HG03378 (cell line): ENCODE measurements around the gene CNPY2.
A peak's percentile ranks its signal among the peaks of the same experiment; 100 is the strongest.
"Not testable (repeated sequence)": the region's sequence is repeated elsewhere in the genome, so short reads cannot be mapped to it uniquely, and the experiment has no call there.

ENCODE experiments used
- ATAC-seq: cut with Tn5 transposase; IDR thresholded peaks from one replicate; pipeline ENCODE4 v1.9.1; 2021; ENCODE audit warnings: mild to moderate bottlenecking, moderate library complexity; ENCODE audit not compliant: unreplicated experiment

The CNPY2 gene

DNA sequence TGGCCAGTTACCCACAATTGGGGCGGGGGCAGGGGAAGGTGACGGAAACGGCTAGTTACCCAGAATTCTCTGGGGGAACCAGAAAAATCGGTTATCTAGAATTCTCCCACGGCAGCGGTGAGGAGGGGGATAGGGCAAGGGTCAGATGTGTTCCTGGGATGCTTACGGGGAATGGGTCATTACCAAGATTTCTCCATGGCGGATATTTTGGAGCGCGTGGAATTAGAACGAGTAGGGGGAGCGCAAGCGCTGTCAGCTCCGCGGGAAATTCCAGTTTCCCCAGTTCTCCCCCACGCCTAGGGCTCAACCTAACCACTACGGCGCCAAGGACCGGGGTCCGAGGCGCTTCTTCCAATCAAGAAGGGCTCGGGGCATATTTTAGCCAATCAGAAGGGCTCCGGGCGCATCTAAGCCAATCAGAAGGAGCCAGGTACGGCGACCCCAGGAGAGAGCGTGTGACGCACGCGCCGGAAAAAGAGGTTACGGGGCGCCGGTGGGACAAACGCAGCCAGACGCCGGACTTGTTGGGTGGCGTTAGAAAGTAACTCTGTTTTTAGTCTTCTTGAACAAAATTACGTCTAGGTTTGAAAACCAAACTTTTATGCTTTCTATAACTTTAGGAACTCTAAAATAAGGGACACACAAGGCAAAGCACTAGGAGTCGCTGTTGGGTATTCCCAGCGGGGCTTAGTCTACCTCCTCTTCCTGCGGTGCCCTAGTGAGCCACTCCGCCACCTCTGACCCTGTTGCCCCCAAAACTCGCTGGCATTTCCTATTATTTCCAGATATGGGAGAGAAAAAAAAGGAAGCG, 18.1 kb upstream of the CNPY2 start, which contains the start of gene PAN2:
PAN2 (minus strand) TSS at position 322 of the 811 bp plus-strand sequence. CDS start 906 bp downstream, outside the sequence.
- peak; percentile 86 for ATAC-seq

- ATAC-seq, result no peak
These were observed 17.4 kb upstream of the CNPY2 start for GRCh38 chr12:56333197-56333678.

GRCh38 chr12:56332512-56333196, 16.9 kb upstream of the CNPY2 start:
- ATAC-seq, result no peak

DNA sequence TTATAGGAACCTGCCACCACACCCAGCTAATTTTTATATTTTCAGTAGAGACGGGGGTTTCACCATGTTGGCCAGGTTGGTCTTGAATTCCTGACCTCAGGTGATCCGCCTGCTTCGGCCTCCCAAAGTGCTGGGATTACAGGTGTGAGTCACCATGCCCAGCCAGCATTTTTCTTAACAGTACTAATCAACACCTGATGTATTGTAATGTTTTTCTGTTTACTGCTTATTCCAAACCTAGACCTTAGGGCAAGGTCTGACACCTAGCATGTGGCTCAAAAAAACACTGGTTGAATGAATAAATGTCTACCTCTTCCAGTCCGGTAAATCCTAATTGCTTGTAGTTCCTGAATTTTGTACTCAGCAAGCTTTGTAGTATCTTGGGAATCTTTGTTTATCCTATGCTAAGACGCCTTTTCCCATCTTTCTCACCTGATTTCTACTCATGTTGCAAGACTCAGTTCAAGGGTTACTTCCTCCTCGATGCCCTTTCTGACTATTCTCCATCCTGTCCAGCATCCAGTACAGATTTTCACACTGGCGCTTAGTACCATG, 15.2 kb upstream of the CNPY2 start:
- no peak for ATAC-seq

GRCh38 chr12:56326533-56326932, 10.7 kb upstream of the CNPY2 start:
- ATAC-seq, result no peak

DNA sequence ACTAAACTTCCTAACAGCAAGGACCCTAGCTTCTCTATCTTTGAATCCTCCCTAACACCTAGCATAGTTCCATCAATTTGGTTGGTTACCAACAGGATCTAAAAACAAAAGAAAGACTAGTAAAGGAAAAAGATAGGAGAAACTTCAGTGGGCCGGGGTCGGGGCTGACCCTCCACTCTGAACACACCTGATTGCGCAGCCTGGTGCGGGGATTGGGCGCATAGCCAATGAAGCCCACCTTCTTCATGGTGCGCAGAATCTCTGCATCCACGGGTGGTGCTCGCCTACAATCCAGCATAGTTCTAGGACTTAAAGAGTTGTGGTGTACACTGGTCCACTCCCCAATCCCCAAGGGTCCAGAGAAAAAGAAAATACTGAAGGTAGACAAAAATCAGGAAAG, 10.3 kb upstream of the CNPY2 start:
- ATAC-seq, result no peak

GRCh38 chr12:56324206-56324605, 8.4 kb upstream of the CNPY2 start:
- ATAC-seq, result no peak

DNA sequence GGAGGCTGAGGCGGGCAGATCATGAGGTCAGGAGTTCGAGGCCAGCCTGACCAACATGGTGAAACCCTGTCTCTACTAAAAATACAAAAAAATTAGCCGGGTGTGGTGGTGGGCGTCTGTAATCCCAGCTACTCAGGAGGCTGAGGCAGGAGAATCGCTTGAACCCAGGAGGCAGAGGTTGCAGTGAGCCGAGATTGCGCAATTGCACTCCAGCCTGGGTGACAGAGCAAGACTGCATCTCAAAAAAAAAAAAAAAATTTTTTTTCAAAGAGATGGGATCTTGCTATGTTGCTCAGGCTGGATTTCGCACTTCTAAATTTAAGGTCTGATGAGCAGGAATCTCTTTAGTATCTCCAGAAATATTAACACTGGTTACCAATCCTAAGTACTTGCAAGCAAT, 5.8 kb upstream of the CNPY2 start:
- not testable (repeated sequence) for ATAC-seq

- no peak for ATAC-seq
These were observed 5.2 kb upstream of the CNPY2 start for GRCh38 chr12:56321027-56321426.

DNA sequence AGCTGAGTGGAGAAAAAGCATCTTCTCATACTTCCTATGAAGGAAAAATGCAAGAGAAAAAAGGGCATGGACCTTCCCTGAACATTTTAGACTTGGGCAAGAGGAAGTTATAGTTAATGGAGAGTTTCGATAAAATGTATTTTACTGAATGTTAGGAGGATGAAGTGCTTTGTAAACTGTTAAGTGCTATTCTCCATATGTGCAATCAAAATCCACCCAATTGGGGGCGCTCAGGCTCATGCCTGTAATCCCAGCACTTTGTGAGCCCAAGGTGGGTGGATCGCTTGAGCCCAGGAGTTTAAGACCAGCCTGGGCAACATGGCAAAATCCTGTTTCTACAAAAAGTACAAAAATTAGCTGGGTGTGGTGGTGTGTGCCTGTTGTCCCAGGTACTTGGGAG, 1.9 kb upstream of the CNPY2 start:
- no peak for ATAC-seq

- ATAC-seq, result no peak
These were observed 553 bp downstream of the CNPY2 start for GRCh38 chr12:56315249-56315621.

DNA sequence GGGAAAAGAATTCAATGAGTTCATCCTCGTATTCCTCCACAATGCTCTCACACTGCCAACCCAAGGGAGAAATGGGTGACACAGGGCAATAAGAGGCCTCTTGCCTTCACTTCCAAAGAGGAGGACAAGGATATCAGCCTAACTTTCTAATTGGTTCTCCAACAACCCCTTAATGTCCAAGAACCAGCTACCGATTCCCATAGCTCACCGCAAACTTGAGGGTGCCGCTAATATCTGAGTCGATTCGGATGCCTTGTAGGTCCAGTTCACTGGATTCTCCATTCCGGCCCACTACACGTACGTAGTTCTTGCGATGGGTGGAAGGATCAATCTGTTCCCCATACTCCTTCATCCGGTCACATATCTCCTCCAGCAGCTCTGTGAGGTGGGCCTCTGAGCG, 4.8 kb downstream of the CNPY2 start:
- no peak for ATAC-seq

- no peak for ATAC-seq
These were observed 7.1 kb downstream of the CNPY2 start for GRCh38 chr12:56308714-56309113.

GRCh38 chr12:56307221-56307965, 8.4 kb downstream of the CNPY2 start:
- ATAC-seq, result no peak

DNA sequence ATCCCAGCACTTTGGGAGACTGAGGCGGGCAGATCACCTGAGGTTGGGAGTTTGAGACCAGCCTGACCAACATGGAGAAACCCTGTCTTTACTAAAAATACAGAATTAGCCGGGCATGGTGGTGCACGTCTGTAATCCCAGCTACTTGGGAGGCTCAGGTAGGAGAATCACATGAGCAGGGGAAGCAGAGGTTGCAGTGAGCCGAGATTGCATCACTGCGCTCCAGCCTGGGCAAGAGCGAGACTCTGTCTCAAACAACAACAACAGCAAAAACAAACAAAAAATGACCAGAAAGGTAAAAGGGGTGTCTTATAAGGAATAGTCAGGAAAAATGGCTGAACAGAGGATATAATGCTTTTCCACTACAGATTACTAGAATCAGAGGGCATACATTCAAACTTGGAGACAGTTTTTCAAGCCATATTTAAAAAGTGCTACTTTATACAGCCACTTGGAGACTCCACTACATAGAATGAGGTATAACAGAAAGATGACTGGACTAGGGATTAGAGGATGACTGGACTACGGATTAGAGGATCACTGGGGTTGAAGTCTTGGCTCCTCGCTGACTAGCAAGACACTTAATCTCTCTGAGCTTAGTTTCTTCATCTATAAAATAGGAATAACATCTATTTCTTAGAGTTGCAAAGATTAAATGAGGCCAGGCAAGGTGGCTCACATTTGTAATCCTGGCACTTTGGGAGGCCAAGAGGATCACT, 10.8 kb downstream of the CNPY2 start:
- ATAC-seq, result no peak

- no peak for ATAC-seq
These were observed 11.5 kb downstream of the CNPY2 start for GRCh38 chr12:56304276-56304675.

- no peak for ATAC-seq
These were observed 14.9 kb downstream of the CNPY2 start for GRCh38 chr12:56300644-56301464.

DNA sequence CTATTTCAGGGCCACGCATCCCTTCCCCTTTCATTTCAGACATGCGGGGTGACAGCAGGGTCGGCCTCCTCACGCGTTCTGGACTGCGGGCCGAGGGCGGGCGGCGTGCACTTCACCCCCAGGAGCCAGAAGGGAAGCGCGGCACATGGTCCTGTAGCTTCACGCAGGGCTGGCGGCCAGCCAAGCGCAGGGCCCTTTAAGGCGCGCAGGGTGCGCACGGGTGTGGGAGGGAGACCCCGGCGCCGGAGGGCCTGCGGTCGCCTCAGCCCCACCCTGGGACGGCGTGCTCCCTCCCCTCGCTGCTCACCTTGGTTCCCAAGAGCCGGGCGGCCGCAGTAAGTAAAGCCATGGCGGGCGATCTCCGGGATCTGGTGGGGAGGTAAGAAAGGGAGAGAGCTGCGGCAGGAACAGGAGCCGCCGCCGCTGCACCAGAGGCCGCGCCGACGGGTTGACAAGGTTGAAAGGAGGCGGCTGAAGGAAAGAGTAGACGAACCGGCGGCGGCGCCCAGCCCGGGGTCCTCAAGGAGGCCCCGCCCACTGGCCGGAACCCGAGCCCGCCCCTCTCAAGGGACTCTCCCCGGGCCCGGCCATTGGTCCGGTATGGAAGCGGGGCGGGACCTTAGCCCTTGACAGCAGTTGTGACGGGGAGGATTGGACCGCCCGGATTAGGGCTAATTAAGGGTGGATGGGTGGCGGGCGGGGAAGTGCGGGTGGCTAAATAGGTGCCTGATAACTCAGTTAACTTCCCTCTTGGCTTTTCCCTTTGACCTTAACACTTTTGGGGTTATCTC, 15.7 kb downstream of the CNPY2 start, which contains the start of gene CS:
CS (minus strand) TSS at position 478 of the 791 bp plus-strand sequence; CDS start at position 349, 129 bp downstream.
- peak; percentile 85 for ATAC-seq
